HG03025 (cell line): ENCODE measurements around the gene MTERF4.
"Not testable (repeated sequence)": the region's sequence is repeated elsewhere in the genome, so short reads cannot be mapped to it uniquely, and the experiment has no call there.

Source experiments
- ATAC-seq: cut with Tn5 transposase; IDR thresholded peaks from one replicate; pipeline ENCODE4 v1.9.1; 2021; ENCODE audit warnings: mild to moderate bottlenecking, moderate library complexity; ENCODE audit not compliant: unreplicated experiment, low FRiP score

The MTERF4 gene

DNA sequence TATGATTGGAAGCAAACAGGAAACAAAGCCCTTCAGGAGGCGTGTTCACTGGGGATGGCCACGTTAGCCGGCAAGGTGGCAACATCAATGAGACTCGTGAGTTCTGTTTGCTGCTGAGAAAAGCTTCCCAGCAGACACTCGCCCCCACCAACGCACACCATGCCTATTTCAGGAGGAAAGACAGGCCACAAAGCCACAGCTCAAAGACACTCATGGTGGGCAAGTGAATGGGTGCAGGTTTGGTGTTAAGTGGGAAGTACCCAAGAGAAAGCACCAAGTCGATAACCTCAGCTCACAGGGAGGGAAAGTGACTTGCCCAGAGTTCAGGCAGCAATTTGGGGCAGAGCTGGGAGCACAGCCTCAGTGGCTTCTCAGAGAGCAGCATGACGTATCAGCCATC is 10.5 kb upstream of the MTERF4 start:
- ATAC-seq, result no peak

DNA sequence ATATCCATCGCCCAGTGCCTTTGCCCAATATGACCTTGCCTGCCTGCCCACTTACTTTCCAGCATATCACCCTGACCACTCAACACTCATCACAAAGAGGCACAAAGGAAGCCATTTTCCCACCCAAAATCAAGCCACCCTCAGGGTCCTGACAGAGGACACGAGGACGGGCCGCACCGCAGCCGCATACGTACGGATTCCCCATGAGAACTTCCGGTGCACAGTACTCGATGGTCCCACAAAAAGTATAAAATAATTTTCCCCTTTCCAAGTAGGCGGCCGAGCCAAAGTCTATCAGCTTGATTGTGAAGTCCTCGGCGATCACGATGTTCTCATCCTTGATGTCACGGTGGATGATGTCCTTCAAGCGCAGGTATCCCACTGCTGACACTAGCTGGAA is 10.0 kb upstream of the MTERF4 start:
- ATAC-seq, result no peak

DNA sequence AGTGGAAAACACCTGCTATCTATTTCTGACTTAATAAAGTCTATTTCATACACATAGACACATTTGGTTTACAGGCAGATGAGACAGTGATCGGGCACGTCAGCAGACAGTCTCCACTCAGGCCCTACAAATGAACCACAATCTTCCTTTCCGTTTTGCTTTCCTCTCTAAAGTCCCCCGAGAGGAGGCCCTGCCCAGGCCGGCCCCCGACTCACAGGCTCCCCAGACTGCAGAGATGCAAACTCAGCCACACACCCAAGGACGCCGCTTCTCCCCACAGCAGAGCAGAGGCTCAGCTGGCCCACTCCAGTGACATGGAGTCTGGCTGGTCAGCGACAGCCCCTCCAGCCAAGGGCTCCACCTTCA is 9.3 kb upstream of the MTERF4 start:
- no peak for ATAC-seq

DNA sequence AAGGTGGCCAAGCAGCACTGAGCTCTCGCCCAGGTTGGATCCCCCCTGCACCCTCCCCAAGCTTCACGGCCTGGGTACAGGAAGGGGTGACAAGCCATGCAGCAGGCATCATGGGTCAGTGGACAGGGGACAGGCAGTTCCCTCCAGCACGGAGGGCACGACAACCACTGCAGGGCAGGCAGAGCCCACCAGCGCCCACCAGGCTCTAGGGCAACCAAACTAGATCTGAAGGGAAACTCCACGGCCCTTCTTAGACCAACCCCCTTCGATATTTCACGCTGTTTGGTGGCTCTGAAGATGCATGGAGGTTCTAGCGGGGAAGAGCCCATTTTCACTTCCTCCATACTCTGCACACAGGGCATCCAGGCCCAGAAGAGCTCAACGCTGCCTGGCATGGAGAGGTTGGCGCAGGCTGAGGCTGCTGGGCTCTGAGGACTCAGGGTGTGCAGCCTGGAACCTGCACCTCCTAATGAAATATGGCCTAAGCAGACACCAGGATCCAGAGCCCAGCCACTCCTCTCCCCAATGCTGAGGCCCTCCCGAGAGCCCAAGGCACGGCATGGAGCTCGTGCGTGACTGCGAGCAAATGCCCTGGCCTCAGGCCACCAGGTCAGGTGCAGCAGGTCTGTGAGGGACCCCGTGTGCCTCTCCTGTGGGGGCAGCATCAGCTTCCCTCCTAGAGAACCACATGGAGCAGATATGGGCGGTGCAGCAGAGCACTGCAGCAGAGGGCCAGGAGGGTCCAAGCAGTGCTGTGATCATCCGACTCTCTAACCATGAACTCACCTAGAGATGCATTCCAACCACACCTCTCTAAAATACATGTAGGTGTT is 8.7 kb upstream of the MTERF4 start:
- no peak for ATAC-seq

- ATAC-seq, result no peak
These were observed 8.1 kb upstream of the MTERF4 start for GRCh38 chr2:241110089-241110606.

DNA sequence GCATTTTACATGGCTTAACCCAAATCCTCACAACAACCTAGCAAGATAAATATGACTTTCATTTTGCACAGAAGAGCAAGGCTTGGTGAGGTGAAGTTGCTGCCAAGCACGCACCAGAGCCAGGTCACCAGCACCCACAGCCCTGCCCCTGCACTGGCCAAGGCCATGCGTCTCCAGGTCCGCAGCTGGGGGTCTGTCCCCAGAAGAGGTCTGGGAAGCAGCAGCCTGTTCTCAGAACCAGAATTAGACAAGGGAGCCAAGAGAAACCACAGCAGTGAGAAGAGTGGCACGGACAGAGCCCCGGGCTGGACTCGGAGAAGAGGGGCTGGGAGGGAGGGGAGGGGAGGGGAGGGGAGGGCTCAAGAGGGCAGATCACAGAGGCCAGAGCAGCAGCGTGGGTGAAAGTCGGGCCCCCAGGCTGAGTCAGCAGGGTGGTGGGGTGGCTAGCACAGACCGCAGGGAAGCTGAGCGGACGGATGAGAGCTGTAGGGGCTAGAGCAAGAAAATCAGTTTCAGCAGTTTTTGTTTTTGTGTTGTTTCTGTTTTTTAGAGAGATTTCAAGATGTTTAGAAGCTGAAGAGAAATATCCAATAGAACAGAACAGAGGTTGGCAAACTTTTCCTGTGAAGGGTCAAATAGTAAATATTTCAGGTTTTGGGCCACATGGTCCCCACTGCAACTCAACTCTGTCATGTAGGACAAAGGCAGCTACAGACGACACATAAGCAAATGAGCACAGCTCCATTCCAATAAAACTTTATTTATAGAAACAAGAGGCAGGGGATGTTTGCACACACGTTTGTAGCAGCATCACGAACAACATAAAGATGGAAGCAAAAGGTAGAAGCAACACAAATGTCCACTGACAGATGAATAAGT is 7.4 kb upstream of the MTERF4 start:
- ATAC-seq, result no peak

- ATAC-seq, result no peak
These were observed 6.5 kb upstream of the MTERF4 start for GRCh38 chr2:241108271-241109209.

DNA sequence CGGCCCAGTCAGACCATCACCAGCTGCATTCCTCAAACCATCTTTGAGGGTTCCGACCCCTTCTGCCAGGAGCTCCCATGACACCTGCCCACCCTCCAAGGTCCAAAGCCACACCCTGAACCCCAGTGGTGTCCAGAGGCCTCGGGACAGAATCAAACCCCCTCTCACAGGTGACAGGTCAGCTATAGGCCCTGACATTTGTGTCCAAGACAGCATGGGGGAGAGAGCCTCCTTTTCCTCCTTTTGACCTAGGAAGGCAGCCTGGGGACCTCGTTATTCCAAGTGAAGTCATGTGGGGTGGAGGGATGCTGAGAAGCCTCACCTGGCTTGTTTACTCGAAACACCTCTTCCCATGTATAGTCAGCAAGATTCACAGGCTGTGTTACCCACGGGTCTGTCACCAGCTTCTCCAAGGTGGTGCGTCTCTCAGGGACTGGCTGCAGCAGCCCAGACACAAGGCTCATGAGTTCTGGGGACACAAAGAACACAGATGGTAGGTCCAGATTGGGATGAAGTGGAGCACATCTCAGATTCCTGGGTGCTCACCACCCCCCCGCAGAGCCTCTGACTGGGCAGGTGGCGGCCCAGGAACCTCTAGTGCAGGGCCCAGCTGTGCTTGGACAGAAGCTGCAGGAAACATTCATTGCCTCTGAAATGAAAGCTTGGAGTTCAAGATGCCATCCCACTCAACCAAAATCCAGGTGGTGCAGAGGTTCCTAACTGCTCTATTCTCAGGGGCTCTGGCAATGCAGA is 5.1 kb upstream of the MTERF4 start:
- no peak for ATAC-seq

DNA sequence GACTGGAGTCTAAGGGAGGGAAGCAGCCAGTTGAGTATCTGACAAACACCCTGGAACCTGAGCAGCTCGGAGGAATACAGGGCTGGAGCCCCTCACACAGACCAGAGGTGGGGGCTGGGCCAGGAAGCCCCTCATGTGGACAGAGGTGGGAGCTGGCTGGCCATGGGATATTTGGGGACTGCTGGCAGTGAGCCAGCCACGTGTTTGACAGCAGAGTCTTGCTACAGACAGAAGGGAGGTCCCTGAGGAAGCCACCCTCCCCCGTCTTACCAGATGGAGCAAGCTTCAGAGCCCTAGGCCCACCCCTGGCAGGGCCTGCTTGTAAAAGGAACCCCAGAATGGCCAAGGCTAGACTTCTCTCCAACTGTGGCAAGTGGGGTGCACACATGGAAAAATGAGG is 3.6 kb upstream of the MTERF4 start:
- ATAC-seq, result no peak

GRCh38 chr2:241104611-241105010 is 2.5 kb upstream of the MTERF4 start:
- ATAC-seq, result not testable (repeated sequence)

DNA sequence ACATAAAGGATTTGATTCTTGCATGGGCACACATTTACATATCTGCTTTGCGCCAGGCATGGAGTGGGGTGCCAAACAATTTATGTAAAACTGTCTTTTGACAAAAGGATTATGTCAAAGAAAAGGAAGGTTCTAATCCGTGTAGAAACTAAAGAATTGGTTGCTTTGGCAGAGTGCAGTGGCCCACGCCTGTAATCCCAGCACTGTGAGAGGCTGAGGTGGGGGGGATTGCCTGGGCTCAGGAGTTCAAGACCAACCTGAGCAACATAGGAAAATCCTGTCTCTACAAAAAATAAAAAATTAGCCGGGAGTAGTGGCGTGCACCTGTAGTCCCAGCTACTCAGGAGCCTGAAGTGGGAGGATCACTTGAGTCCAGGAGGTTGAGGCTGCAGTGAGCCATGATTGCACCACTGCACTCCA is 1.1 kb upstream of the MTERF4 start:
- no peak for ATAC-seq

GRCh38 chr2:241099246-241099645 is 2.8 kb downstream of the MTERF4 start:
- ATAC-seq, result no peak

- ATAC-seq, result no peak
These were observed 5.1 kb downstream of the MTERF4 start for GRCh38 chr2:241096979-241097378.

DNA sequence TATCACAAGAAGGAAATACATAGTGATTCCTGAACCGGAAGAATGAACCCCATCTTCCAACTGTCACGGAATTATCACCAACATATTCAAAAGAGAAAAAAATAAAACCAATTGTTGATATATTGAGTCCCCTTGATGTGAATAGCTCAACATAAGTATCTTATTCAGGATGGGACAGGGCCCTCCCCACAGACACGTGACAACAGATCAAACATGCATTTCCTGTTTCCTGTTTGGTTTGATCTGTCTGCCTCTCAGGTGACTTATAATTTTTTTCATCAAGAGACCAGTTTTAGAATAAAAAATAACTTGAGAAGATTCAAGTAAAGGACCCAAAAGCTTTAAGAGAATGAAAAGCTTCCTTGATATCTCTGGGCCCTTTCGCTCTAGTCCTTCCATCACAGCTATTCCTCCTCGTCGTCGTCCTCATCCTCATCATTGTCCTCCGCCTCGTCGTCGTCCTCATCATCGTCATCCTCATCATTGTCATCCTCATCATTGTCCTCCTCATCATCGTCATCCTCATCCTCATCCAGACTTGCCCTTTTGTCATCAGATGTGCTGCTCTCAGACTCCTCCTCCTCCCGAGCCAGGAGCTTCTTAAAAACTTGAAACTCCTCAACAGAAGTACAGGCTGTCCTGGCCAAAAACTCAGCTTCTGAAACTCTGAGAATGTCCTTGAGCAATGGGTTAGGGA is 6.3 kb downstream of the MTERF4 start:
- ATAC-seq, result no peak

- no peak for ATAC-seq
These were observed 7.1 kb downstream of the MTERF4 start for GRCh38 chr2:241094924-241095420.

DNA sequence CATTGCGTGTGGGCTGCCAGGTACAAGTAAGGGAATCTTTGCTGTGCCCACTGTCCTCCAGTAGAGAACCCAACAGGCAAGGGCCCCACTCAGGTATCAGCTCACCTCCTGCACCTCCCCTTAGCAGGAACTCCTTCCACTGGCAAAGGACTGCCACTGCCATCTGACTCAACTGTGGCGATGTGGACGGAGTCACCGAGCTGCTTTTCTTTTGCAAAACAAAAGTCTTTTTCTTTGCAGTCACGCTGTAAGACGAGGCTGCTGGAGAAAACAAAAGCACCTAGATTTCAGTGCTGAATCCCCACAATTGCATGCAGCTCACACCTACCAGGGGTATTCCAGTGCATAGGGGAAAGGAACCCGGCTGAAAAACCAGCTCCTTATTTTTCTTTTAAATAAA is 7.9 kb downstream of the MTERF4 start:
- ATAC-seq, result no peak

- not testable (repeated sequence) for ATAC-seq
These were observed 8.8 kb downstream of the MTERF4 start for GRCh38 chr2:241093133-241093781.

DNA sequence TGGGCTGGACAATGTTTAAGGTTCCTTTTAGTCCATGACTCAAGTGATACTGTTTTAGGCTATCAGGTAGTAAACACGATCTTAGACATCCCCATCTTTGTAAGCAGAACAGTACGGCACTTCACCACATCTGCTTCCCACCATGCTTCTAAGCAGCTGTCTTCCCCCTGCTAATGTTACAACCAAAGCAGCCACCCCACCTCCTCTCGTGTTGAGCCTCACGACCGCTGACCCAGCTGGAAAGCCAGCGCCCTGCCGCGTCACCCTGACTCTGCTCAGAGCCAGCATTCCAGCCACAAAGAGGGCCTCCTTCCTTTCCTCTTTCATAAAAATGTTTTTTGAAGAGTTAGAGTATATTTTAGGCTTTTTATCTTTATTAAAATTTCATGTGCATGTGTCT is 9.4 kb downstream of the MTERF4 start:
- ATAC-seq, result no peak
